ENCODE data around the gene MRPL34. TPM values are rescaled to one million over a fixed set of nuclear protein-coding genes. Genes with fewer than 3 reads are reported as not detected.

Gene MRPL34
- total and polyA plus RNA-seq, 9 of the 15 experiments (the other 6 are each of a cell fraction or from before 2014, with no cell fraction given): 11.5 to 256 (median 72.5) TPM

DNA sequence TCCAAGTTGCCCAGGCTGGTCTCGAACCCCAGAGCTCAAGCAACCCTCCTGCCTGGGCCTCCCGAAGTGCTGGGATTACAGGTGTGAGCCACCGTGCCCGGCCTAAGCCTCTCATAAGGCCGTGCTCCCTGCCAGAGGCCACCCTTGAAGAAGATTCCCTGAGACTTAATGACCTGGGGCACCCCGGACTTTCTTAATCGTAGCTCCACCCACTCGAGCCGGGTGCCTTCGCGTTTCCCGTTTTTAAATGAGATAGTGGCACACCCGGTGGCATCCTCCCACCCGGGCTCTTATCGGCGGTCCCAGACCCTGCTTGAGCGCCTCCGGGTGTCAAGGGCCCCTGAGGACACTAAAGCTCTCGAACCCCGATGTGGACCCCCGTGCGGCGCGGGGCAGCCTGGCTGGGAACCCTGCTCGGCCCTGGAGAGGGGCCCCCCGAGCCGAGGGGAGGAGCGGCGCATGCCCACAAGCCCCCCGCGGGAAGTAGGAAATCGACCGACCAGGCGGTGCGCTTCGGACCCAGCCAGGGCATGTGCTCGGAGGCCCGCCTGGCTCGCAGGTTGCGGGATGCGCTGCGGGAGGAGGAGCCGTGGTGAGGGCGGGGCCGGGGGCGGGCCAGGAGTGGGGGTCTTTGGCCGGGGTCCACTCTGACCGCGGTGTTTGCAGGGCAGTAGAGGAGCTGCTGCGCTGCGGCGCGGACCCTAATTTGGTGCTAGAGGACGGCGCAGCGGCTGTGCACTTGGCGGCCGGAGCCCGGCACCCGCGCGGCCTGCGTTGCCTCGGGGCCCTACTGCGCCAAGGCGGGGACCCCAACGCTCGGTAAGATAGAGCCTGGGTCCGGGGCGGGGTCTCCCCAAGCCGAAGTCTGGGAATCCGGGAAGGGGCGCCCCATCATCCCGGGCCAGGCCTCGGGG is 24.0 kb upstream of the MRPL34 start, which contains the start of gene ANKLE1 (continued):
- TF ChIP-seq, protein P1, sequence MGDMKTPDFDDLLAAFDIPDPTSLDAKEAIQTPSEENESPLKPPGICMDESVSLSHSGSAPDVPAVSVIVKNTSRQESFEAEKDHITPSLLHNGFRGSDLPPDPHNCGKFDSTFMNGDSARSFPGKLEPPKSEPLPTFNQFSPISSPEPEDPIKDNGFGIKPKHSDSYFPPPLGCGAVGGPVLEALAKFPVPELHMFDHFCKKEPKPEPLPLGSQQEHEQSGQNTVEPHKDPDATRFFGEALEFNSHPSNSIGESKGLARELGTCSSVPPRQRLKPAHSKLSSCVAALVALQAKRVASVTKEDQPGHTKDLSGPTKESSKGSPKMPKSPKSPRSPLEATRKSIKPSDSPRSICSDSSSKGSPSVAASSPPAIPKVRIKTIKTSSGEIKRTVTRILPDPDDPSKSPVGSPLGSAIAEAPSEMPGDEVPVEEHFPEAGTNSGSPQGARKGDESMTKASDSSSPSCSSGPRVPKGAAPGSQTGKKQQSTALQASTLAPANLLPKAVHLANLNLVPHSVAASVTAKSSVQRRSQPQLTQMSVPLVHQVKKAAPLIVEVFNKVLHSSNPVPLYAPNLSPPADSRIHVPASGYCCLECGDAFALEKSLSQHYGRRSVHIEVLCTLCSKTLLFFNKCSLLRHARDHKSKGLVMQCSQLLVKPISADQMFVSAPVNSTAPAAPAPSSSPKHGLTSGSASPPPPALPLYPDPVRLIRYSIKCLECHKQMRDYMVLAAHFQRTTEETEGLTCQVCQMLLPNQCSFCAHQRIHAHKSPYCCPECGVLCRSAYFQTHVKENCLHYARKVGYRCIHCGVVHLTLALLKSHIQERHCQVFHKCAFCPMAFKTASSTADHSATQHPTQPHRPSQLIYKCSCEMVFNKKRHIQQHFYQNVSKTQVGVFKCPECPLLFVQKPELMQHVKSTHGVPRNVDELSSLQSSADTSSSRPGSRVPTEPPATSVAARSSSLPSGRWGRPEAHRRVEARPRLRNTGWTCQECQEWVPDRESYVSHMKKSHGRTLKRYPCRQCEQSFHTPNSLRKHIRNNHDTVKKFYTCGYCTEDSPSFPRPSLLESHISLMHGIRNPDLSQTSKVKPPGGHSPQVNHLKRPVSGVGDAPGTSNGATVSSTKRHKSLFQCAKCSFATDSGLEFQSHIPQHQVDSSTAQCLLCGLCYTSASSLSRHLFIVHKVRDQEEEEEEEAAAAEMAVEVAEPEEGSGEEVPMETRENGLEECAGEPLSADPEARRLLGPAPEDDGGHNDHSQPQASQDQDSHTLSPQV (IDR thresholded peaks at IDR 0.05): peak; percentile 61; the same call in 1 of the 2 replicates
- TF ChIP-seq ZNF41 (CRISPR knock-in tag; conservative IDR thresholded peaks at IDR 0.05) (no peak), TRIM28 (IDR thresholded peaks at IDR 0.05) (no peak), CBFA2T3 (IDR thresholded peaks at IDR 0.05) (peak; percentile 71), ZFP36 (IDR thresholded peaks at IDR 0.05; ENCODE audit: low read depth, low read length, partially characterized antibody) (no peak), MCM7 (IDR thresholded peaks at IDR 0.05) (no peak), BRF1 (IDR thresholded peaks at IDR 0.05; ENCODE audit: borderline replicate concordance, extremely low read depth, insufficient read length) (no peak), RBFOX2 (IDR thresholded peaks at IDR 0.05; ENCODE audit: low read depth, low read length) (peak; percentile 52; the same call in 1 of the 2 replicates), ZNF311 (CRISPR knock-in tag; IDR thresholded peaks at IDR 0.05) (no peak), TSC22D4 (tag; IDR thresholded peaks at IDR 0.05) (no peak), CREB3 (tag; conservative IDR thresholded peaks at IDR 0.05; ENCODE audit: low read depth) (no peak), BRD4 (IDR thresholded peaks at IDR 0.05) (no peak)
- TF ChIP-seq, protein P2, sequence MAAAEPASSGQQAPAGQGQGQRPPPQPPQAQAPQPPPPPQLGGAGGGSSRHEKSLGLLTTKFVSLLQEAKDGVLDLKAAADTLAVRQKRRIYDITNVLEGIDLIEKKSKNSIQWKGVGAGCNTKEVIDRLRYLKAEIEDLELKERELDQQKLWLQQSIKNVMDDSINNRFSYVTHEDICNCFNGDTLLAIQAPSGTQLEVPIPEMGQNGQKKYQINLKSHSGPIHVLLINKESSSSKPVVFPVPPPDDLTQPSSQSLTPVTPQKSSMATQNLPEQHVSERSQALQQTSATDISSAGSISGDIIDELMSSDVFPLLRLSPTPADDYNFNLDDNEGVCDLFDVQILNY (CRISPR knock-in tag; IDR thresholded peaks at IDR 0.05): no peak
- TF ChIP-seq, protein P3, sequence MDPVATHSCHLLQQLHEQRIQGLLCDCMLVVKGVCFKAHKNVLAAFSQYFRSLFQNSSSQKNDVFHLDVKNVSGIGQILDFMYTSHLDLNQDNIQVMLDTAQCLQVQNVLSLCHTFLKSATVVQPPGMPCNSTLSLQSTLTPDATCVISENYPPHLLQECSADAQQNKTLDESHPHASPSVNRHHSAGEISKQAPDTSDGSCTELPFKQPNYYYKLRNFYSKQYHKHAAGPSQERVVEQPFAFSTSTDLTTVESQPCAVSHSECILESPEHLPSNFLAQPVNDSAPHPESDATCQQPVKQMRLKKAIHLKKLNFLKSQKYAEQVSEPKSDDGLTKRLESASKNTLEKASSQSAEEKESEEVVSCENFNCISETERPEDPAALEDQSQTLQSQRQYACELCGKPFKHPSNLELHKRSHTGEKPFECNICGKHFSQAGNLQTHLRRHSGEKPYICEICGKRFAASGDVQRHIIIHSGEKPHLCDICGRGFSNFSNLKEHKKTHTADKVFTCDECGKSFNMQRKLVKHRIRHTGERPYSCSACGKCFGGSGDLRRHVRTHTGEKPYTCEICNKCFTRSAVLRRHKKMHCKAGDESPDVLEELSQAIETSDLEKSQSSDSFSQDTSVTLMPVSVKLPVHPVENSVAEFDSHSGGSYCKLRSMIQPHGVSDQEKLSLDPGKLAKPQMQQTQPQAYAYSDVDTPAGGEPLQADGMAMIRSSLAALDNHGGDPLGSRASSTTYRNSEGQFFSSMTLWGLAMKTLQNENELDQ (CRISPR knock-in tag; IDR thresholded peaks at IDR 0.05; ENCODE audit: borderline replicate concordance): no peak
- TF ChIP-seq, protein P4, sequence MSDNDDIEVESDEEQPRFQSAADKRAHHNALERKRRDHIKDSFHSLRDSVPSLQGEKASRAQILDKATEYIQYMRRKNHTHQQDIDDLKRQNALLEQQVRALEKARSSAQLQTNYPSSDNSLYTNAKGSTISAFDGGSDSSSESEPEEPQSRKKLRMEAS (CRISPR knock-in tag; IDR thresholded peaks at IDR 0.05): peak; percentile 93
- TF ChIP-seq, protein P5, sequence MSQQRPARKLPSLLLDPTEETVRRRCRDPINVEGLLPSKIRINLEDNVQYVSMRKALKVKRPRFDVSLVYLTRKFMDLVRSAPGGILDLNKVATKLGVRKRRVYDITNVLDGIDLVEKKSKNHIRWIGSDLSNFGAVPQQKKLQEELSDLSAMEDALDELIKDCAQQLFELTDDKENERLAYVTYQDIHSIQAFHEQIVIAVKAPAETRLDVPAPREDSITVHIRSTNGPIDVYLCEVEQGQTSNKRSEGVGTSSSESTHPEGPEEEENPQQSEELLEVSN (IDR thresholded peaks at IDR 0.05; ENCODE audit: borderline replicate concordance in 1 of 2, extremely low read depth in 1 of 2, insufficient read depth in 1 of 2, insufficient read length in 1 of 2, low read depth in 1 of 2, low read length in 1 of 2, poor library complexity in 1 of 2, severe bottlenecking in 1 of 2): peak; percentile 88 to 98

Data from K562 (cell line).